SJSA1 (cell line): Measurements from ENCODE around the gene SCD. TPM values are rescaled to one million over a fixed set of nuclear protein-coding genes. Genes with fewer than 3 reads are reported as not detected.

ENCODE experiments used
- total RNA-seq: library from RNA; depleted of rRNA; stranded (reverse); fragments of >200 nt; shearing (Covaris generic); gene quantifications from 2 replicates; pipeline ENCODE4 v1.2.3, GENCODE V29; 2014; rRNA removed

The SCD gene
- total RNA-seq, 1 experiment from 2014 or later, result 41.8 TPM

Other genes with a start within 250 kb of the SCD start
- 41.8 and 48.2 TPM in 2 replicates for gene ERLIN1, start 161.2 kb upstream of the SCD start, total RNA-seq
- 54.4 and 57.4 TPM in 2 replicates for gene CHUK, start 117.6 kb upstream of the SCD start, total RNA-seq
- 42.6 and 63.5 TPM in 2 replicates for gene CWF19L1, start 79.6 kb upstream of the SCD start, total RNA-seq
- 34.6 and 47.7 TPM in 2 replicates for gene BLOC1S2, start 60.6 kb upstream of the SCD start, total RNA-seq
- not detected in 2 replicates for gene PKD2L1, start 17.0 kb upstream of the SCD start, total RNA-seq
- gene WNT8B, start 115.8 kb downstream of the SCD start, total RNA-seq, result not detected in 2 replicates
- gene SEC31B, start 172.6 kb downstream of the SCD start, total RNA-seq, result 1.8 and 2.2 TPM in 2 replicates
- gene NDUFB8, start 182.6 kb downstream of the SCD start, total RNA-seq, result 195 and 280 TPM in 2 replicates
- gene HIF1AN, start 188.7 kb downstream of the SCD start, total RNA-seq, result 3.0 and 9.5 TPM in 2 replicates